GM18526 (cell line): ENCODE data around the gene NEGR1.

ENCODE experiments used
- POLR2A ChIP-seq: IDR thresholded peaks from 3 replicates; pipeline ENCODE4 v1.6.1; 2011; ENCODE audit not compliant: insufficient read length; ENCODE audit errors: extremely low read depth

NEGR1 gene

DNA sequence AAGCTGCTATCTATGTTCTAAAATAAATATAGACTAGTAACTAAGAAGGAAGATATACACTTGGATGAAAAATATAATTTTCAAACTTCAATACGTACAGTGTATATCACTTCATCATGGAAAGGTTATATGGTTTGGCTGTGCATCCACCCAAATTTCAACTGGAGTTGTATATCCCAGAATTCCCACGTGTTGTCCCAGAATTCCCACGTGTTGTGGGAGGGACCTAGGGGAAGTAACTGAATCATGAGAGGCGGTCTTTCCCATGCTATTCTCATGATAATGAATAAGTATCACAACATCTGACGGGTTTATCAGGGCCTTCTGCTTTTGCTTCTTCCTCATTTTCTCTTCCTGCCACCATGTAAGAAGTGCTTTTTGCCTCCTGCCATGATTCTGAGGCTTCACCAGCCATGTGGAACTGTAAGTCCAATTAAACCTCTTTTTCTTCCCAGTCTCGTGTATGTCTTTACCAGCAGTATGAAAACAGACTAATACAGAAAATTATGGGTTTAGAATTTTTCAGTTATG lies 10.7 kb downstream of the NEGR1 start:
- TF ChIP-seq POLR2A = no peak

DNA sequence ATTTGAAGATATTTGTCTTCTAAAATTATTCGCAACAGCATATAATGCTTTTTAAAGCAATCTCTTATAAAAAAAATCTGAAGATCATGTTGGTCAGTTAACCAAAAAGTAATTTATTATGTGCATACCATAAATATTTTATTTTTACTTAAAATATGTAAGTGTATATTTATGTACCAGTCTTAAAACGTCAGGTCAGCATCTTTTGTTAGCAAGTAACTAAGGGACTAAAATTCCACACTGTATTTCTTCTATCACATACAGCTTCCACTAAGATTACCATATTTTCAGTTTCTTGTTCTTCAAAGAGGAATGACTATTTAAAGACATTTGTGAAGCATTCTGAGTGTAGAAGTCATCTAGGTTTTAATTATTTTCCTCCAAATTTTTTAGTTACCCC lies 19.6 kb downstream of the NEGR1 start:
- TF ChIP-seq POLR2A = no peak

DNA sequence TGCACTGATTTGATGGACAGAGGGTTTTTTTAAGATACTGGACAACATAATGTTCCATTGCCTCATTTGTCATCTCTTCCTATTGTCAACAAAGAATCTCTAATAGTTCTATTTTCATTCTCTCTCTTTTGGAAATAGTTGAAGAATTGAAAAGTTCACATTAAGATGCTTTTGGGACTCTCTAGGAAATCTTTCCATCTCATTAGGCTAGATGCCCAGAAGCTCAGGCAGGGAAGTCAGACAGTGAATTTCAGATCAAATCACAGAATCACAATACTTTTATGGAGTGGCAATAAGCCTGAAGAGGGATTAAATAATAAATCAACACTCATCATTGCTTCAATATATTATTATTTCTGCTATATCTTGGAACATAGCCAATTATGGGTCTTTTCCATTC lies 29.2 kb downstream of the NEGR1 start:
- TF ChIP-seq POLR2A = no peak

- TF ChIP-seq POLR2A = no peak
Measured at GRCh38 chr1:72241397-72241796, 40.9 kb downstream of the NEGR1 start.

DNA sequence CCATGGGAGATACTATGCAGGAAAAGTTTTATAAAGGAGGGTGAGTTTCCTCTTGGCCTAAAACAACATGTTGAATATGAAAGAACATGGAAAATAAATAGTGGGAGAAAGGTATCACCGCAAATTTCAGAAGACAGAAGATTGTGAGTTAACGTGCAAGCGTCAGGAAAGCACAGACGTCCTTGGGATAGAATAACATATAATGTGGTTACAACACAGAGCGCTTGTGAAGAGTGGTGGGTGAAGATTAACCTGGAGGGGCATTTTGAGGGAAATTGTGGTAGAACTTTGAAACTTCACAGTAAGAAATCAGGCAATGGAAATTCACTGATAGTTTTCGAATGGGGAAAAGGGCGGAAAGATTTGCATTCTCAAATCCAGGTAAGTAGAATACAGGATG lies 47.3 kb downstream of the NEGR1 start:
- no peak for TF ChIP-seq POLR2A

DNA sequence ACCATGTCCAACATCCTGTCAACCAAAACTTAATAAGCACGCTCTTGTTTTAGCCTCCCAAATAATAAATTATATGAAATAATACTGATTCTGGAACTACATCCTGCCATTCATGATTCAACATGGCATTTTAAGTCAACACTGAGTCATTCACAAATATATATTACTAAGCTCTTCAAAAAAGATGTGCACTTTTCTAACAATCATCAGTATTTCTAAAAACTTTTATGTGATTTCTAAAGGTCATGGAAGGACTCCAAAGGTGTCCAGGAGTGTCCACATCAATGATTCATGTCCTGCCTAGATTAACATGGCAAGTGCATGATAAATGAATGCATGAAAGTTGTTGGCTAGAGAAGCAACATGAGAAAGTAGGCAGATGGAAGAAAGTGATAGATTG lies 51.6 kb downstream of the NEGR1 start:
- no peak for TF ChIP-seq POLR2A

GRCh38 chr1:72229893-72230292 lies 52.4 kb downstream of the NEGR1 start:
- TF ChIP-seq POLR2A = no peak

- no peak for TF ChIP-seq POLR2A
Measured at GRCh38 chr1:72227667-72228066, 54.7 kb downstream of the NEGR1 start.

GRCh38 chr1:72224506-72224905 lies 57.8 kb downstream of the NEGR1 start:
- TF ChIP-seq POLR2A = no peak

DNA sequence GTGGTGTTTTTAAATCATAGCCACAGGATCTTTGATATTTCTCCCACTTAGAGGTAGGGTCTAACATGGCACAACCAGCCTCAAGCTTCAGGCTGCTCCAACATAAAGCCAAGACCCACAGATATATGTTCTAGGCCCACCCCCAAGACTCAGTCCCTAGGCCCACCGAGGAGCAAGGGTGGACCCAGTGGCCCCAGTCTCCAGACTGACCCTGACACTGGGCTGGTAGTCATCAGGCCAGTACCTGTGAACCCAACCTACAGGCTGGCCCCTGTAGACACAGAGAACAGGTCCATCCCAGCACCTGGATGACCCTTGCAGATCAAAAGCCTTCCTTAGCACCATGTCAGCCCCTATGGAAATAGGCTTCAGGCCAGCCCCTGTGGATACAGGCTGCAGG lies 60.5 kb downstream of the NEGR1 start:
- no peak for TF ChIP-seq POLR2A

GRCh38 chr1:72218141-72218739 lies 64.1 kb downstream of the NEGR1 start:
- TF ChIP-seq POLR2A = no peak

DNA sequence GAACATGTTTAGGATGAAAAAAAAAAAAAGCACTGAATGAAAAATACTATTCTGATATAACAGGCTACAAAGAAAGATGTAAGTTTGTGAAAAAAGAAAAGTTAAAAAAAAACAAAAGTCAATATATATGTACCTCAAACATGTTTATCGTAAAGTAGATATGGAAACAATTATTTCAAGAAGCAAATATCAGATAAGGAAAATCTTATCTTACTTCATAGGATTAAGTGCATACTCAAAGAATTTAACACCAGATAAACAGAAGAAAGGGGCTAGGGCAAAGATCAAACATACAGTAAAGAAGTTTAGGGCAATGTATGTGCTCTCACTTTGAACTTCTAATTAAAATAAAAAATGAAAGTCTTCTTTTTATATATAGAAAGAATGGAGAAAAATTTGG lies 75.3 kb downstream of the NEGR1 start:
- no peak for TF ChIP-seq POLR2A

- TF ChIP-seq POLR2A = no peak
Measured at GRCh38 chr1:72202761-72203160, 79.6 kb downstream of the NEGR1 start.

- no peak for TF ChIP-seq POLR2A
Measured at GRCh38 chr1:72197786-72198185, 84.6 kb downstream of the NEGR1 start.

- no peak for TF ChIP-seq POLR2A
Measured at GRCh38 chr1:72186733-72187307, 95.5 kb downstream of the NEGR1 start.

- no peak for TF ChIP-seq POLR2A
Measured at GRCh38 chr1:72184099-72184701, 98.1 kb downstream of the NEGR1 start.

GRCh38 chr1:72182859-72183258 lies 99.5 kb downstream of the NEGR1 start:
- TF ChIP-seq POLR2A = no peak

DNA sequence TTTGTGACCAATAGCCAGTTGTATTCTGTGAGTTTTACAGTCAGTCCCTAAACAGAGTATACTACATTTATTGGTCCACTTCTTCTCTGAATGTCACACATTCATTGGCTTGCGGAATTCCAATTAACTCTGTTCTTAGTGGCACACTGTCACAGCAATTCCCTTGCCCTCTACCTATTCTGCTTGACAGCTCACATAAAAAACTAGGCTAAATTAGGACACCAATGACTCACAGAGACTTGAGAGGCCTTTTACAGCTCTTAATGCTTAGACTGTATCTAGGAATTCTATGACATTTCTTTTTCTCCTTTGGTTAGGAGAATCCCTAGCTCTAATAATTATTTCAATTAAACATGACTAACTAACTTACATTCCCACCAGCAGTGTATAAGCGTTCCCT lies 104.1 kb downstream of the NEGR1 start:
- no peak for TF ChIP-seq POLR2A
